ENCODE results near the gene PDE4B.

DNA sequence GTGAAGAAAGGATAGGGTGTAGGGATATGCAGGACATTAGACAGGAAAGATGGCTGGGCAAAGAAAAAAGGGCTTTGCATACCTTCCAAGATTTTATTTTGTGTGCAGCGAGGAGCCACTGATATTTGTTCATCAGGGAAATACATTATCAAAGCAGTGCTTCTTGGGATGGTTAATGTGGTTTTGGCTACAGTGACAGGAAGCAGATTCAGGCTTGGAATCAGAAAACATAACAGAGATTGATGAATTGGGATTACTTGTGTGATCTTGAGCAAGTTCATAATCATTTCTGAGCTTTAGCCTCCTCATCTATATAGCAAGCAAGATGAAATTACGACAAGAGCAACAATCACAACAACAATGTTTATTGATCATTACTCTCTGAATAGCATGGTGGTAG lies 492.1 kb downstream of the PDE4B start:
- TF ChIP-seq ZNF747 (CRISPR knock-in tag; IDR thresholded peaks at IDR 0.05; ENCODE audit: borderline replicate concordance) (no peak), ZNF121 (CRISPR knock-in tag; IDR thresholded peaks at IDR 0.05) (no peak), HDAC2 (CRISPR knock-in tag; IDR thresholded peaks at IDR 0.05) (no peak), UBTF (CRISPR knock-in tag; IDR thresholded peaks at IDR 0.05) (no peak), ETV6 (CRISPR knock-in tag; conservative IDR thresholded peaks at IDR 0.05) (no peak), GLI4 (CRISPR knock-in tag; IDR thresholded peaks at IDR 0.05; ENCODE audit: borderline replicate concordance) (no peak), ZNF772 (CRISPR knock-in tag; IDR thresholded peaks at IDR 0.05) (no peak), CEBPB (IDR thresholded peaks at IDR 0.05; ENCODE audit: borderline replicate concordance, low read depth, low read length) (no peak), ZNF589 (CRISPR knock-in tag; conservative IDR thresholded peaks at IDR 0.05) (no peak), EP300 (IDR thresholded peaks at IDR 0.05; ENCODE audit: low read depth in 2 of 2, low read length in 2 of 2) (no peak), EP300 (CRISPR knock-in tag; IDR thresholded peaks at IDR 0.05; ENCODE audit: borderline replicate concordance) (no peak), BHLHE40 (IDR thresholded peaks at IDR 0.05; ENCODE audit: low read length) (no peak)
- TF ChIP-seq, protein P1, sequence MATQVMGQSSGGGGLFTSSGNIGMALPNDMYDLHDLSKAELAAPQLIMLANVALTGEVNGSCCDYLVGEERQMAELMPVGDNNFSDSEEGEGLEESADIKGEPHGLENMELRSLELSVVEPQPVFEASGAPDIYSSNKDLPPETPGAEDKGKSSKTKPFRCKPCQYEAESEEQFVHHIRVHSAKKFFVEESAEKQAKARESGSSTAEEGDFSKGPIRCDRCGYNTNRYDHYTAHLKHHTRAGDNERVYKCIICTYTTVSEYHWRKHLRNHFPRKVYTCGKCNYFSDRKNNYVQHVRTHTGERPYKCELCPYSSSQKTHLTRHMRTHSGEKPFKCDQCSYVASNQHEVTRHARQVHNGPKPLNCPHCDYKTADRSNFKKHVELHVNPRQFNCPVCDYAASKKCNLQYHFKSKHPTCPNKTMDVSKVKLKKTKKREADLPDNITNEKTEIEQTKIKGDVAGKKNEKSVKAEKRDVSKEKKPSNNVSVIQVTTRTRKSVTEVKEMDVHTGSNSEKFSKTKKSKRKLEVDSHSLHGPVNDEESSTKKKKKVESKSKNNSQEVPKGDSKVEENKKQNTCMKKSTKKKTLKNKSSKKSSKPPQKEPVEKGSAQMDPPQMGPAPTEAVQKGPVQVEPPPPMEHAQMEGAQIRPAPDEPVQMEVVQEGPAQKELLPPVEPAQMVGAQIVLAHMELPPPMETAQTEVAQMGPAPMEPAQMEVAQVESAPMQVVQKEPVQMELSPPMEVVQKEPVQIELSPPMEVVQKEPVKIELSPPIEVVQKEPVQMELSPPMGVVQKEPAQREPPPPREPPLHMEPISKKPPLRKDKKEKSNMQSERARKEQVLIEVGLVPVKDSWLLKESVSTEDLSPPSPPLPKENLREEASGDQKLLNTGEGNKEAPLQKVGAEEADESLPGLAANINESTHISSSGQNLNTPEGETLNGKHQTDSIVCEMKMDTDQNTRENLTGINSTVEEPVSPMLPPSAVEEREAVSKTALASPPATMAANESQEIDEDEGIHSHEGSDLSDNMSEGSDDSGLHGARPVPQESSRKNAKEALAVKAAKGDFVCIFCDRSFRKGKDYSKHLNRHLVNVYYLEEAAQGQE (IDR thresholded peaks at IDR 0.05; ENCODE audit: borderline replicate concordance in 1 of 2, low read depth in 1 of 2, low read length in 2 of 2) = no peak
- TF ChIP-seq, protein P2, sequence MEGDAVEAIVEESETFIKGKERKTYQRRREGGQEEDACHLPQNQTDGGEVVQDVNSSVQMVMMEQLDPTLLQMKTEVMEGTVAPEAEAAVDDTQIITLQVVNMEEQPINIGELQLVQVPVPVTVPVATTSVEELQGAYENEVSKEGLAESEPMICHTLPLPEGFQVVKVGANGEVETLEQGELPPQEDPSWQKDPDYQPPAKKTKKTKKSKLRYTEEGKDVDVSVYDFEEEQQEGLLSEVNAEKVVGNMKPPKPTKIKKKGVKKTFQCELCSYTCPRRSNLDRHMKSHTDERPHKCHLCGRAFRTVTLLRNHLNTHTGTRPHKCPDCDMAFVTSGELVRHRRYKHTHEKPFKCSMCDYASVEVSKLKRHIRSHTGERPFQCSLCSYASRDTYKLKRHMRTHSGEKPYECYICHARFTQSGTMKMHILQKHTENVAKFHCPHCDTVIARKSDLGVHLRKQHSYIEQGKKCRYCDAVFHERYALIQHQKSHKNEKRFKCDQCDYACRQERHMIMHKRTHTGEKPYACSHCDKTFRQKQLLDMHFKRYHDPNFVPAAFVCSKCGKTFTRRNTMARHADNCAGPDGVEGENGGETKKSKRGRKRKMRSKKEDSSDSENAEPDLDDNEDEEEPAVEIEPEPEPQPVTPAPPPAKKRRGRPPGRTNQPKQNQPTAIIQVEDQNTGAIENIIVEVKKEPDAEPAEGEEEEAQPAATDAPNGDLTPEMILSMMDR (CRISPR knock-in tag; IDR thresholded peaks at IDR 0.05) = no peak

Measured in HepG2 (cell line).